HuH-7.5 (cell line): ENCODE results near the gene GGN.
"Not testable (repeated sequence)": the region's sequence is repeated elsewhere in the genome, so short reads cannot be mapped to it uniquely, and the experiment has no call there.

Source experiments
- DNase-seq: peaks from one replicate; pipeline ENCODE4 v3.0.0; 2011; ENCODE audit warnings: low spot score

GGN gene

DNA sequence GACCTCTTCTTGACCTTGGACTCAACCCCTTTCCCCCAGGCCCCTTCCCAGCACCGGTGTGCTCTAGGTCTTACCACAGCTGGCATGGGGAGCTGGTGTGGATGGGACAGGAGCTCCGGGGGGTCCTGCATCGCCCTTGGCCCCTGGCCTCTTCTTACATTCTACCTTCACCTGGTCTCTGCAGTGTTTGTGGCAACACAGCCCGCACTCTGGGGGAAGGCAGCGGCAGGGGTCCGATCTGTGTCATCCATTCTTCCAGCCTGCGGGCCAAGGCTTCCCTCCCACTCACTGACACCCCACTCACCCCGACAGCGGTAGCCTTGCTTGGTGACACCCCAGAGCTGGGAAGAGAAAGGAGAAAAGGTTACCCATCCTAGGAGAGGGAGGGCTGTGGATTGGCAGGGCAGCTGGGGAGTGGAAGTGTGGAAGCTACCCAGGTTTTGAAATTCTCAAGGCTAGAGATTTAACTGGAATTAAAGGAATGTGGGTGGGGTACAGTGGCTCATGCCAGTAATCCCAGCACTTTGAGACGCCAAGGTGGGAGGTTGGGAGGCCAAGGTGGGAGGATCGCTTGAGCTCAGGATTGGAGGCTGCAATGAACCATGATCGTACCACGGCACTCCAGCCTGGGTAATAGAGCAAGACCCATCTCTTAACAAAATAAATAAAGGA, 23.3 kb upstream of the GGN start:
- no peak for DNase-seq

GRCh38 chr19:38410407-38410806, 22.6 kb upstream of the GGN start:
- not testable (repeated sequence) for DNase-seq

DNA sequence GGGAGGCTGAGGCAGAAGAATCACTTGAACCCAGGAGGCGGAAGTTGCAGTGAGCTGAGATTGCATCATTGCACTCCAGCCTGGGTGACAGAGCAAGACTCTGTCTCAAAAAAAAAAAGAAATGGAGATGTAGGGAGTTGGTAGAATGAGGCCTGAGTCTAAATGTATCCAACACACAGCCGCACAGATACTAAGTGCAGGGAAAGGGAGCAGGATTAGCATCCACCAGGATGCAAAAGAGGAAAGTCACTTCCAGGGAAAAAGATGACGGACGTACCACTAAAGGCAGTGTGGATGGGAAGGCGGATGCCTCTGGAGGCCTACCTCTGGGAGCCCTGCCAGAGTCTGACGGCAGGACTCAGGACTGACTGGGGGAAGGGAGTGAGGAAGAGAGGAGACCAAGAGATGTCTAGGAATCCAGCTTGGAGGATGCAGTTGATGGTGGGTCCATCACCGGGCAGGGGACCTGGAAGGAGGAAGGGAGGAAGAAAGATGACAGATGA, 21.8 kb upstream of the GGN start:
- no peak for DNase-seq

GRCh38 chr19:38405276-38405675, 17.4 kb upstream of the GGN start:
- DNase-seq: no peak

- DNase-seq: no peak
These were observed 17.0 kb upstream of the GGN start for GRCh38 chr19:38404858-38405257.

DNA sequence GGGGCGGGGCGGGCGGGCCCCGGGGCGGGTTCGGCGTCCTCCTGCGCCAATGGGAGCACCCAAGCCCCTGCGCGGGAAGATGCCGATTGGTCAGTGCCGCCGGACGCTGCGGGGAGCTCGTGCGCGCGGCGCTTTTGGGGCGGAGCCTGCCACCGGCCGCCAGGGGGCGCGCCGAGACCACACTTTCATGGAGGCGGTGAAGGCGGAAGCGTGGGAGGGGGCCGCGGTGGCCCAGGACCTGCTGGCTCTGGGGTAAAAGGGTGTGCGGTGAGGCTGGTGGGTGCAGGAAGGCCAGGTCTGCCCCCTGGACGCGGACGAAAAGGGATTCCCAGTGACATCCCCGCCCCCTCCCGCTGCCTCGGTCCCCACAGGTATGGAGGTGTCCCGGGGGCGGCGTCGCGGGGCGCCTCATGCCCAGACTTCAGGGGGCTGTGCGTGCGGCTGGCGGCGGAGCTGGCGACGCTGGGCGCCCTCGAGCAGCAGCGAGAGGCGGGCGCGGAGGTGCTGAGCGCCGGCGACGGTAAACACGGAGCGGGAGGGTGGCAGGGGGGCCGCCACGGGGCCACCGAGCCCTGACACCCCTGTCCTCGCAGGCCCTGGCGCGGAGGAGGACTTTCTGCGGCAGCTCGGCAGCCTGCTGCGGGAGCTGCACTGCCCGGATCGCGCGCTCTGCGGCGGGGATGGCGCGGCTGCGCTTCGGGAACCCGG, 15.3 kb upstream of the GGN start, which contains the start of gene FAM98C:
Gene FAM98C, plus strand, starts transcription at position 127 of the 708 bp plus-strand sequence. Its CDS starts 61 bp downstream, at position 188.
- peak; percentile 100 for DNase-seq

DNA sequence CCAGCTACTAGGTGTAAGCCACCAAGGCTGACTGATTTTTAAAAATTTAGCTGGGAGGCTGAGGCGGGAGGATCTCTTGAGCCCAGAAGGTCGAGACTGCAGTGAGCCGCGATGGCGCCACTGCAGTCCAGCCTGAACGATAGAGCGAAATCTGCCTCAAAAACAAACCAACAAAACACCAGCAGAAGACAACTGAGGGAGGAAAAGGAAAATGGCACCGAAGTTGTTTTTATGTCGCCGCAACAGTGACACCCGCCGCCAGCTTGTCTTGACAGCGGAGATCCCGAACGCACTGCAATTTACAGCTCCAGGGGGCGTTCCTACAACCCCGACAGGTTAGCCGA, 14.8 kb upstream of the GGN start:
- DNase-seq: no peak

DNA sequence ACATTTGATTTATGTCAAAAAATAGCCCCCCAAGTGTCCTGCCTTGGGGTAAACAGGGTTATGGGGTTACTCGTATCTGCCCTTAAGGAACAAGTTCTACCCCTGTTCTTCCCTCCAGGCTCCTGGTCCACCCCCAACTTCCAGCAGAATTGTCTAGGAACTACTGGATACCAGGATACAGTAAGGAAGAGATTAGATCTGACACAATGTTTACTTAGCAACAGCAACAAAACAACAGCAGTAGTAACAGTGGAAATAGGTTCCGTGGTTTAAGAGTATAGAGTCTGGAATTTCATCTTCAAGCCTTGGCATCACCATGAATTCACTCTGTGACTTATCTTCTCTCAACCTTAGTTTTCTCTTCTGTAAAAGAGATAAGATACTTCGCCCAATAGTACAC, 13.3 kb upstream of the GGN start:
- no peak for DNase-seq

GRCh38 chr19:38400361-38400760, 12.5 kb upstream of the GGN start:
- no peak for DNase-seq

- DNase-seq: no peak
These were observed 11.7 kb upstream of the GGN start for GRCh38 chr19:38399537-38399936.

GRCh38 chr19:38399081-38399480, 11.2 kb upstream of the GGN start:
- DNase-seq: no peak

DNA sequence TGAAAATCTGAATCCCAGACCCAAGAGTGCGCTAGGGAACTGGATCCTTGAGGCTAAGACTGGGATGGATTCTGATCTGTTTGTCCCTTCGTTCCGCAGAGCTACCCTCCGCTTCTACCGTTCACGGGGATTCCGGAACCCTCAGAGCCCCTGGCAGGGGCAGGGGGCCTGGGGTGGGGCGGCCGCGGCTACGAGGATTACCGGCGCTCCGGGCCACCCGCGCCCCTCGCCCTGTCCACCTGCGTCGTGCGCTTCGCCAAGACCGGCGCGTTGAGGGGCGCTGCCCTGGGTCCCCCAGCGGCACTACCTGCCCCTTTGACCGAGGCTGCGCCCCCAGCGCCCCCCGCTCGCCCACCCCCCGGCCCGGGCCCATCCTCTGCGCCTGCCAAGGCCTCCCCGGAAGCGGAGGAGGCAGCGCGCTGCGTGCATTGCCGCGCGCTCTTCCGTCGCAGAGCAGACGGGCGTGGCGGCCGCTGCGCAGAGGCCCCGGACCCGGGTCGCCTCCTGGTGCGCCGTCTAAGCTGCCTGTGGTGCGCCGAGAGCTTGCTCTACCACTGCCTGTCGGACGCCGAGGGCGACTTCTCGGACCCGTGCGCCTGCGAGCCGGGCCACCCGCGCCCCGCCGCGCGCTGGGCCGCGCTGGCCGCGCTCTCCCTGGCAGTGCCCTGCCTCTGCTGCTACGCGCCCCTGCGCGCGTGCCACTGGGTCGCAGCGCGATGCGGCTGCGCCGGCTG, 7.7 kb upstream of the GGN start:
- DNase-seq: no peak

GRCh38 chr19:38394488-38394887, 6.7 kb upstream of the GGN start:
- DNase-seq: no peak

DNA sequence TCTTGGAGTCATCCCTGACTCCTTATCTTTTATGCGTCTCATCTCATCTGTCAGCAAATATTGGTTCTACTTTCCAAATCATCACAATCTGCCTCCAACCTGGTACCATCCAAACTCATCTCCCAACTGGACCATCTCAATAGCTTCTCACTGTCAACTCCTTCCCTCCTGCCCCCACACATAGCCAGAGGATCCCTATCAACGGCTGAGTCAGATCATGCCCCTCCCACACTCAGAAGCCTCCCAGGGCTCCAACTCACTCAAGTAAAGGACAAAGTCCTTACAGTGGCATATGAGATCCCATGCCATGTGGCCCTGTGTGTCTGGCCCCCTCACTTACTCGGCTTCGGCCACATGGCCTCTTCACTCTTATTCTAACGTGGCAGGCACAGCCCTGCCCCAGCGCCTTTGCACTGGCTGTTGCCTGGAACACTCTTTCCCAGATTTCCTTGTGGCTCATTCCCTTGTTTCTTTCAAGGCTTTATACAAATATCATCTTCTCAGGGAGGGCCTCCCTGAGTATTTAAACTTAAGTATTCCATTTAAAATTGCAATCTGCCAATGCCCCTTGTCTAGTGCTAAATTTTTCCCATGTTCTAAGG, 5.0 kb upstream of the GGN start:
- DNase-seq: peak; percentile 64

- no peak for DNase-seq
These were observed 4.2 kb upstream of the GGN start for GRCh38 chr19:38391911-38392464.

- peak; percentile 46 for DNase-seq
These were observed 2.4 kb upstream of the GGN start for GRCh38 chr19:38389957-38390924.

GRCh38 chr19:38389101-38389925, 1.5 kb upstream of the GGN start:
- DNase-seq: no peak

DNA sequence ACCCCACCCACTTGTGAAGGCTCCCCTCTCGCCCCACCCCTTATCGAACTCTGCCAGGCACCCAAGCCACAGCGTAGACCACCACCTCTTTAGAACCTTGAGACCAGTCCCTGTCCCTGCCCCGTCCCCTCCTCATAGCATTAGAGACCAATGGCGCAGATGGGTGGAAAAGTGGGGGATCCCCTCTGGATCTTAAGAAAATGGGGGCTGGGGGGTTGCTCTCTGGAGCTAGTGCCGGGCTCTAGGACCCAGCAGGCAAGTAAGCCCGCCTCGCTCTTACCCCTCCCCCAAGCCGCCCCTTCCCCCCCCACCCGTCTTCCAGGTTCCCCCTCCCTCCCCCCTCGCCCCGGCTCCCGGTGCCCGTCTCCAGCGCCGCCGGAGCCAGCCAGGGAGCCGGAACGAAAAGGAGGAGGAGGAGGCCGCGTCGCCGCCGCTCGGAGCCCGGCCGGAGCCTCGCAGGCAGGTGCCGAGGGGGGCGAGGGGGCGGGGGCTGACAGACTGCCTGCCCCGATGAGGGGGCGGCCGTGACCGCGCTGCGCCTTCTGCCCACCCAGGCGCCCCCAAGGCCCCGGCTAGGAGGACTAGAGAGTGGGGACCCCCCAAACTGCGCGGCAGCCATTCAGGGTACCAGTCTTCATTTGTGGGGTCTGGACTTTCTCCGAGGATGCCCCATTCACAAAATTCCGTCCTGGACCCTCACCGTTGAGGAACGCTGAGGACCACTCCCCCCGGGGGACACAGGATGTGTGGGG, 691 bp upstream of the GGN start, which contains the start of gene SPRED3:
Gene SPRED3, plus strand, starts transcription at position 349 of the 752 bp plus-strand sequence. CDS start 1,606 bp downstream, outside the sequence.
- DNase-seq: peak; percentile 64

DNA sequence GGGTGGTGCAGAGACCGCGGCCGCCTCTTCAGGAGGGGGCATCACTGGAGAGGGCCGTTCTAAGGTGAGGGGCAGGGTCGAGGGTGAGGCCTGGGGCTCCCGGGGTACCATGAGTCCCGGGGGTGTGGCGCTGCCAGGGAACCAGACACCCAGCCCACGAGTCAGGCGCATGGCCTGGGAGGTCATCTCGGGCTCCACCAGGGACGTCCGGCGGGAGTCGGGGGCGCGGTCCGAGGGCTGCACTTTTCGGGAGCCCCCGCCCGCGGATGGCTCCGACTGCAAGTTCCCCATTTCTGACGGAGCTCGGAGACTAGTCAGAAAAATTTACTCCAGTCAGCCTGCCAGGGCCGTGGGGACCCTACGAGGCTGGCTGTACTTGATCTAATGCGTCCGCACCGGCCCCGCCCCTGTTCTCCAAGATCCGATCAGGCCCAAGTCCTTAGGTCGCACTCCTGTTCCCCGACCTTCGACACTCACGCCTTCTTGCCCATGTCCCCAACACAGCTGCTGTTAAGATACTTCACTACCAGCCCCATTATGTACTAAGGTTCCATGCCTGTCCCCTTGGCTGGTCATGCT, 774 bp downstream of the GGN start:
- DNase-seq: no peak
